Measurements from ENCODE around the gene LDAF1. TPM values are rescaled to one million over a fixed set of nuclear protein-coding genes. Genes with fewer than 3 reads are reported as not detected.
"Not testable (repeated sequence)": the region's sequence is repeated elsewhere in the genome, so short reads cannot be mapped to it uniquely, and the experiment has no call there.

The LDAF1 gene
- total RNA-seq (2014; rRNA removed; shearing (Covaris generic); ENCODE audit: low replicate concordance), result 24.3 and 40.6 TPM in 2 replicates

DNA sequence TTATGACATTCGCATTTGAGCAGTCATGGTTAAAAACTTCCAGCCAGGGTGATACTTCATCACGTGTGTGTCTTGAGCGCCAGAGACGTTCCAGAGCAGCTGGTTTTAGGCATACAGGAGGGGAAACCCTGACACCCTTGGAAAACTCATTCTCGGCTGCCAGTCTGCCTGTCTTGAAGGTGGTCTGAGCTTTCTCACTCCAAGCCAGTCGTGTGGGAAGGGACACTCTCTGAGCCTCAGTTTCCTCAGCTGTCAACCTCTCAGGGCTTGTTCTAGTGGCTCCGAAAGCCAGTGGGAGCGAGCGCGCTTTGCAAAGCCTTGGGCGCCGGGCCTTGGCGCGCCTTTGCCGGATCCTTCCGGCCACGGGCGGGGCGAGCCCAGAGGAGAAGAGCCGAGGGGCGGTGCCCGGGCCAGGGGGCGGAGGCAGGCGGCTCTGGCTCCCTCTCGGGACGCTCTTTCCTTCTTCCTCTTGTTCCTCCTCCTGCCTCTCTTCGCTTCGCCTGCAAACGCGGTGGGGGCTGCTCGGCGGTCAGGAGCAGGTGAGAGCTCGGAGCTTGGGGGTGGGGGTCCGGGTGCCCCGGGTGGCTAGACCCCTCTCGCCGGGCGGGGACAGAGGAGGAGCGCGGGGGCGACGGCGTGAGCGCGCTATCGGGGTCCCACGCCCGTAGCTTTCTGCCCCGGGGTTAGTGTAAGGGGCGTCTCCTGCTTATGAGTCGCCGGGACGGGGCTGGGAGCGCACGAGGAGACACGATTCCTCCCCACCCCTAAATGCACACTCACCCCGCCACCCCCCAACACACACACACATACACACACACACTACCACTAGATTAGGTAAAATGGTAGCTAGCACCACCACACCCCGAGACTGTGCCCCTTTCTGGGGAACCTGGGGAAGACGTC, at the start of gene LDAF1:
LDAF1 (plus strand) TSS at position 467 of the 903 bp plus-strand sequence. CDS start 2,509 bp downstream, outside the sequence.
- DNase-seq, result peak; percentile 90
- Histone ChIP-seq H3K9me3 (no peaks in the 10 kb centered on the region), H3K27me3 (no peaks in the 10 kb centered on the region), H3K4me3 (peak within 1 kb of the TSS; percentile 85), H3K36me3 (peaks cover 6% of the 10 kb centered on the region; the same call in 1 of the 2 replicates)

DNA sequence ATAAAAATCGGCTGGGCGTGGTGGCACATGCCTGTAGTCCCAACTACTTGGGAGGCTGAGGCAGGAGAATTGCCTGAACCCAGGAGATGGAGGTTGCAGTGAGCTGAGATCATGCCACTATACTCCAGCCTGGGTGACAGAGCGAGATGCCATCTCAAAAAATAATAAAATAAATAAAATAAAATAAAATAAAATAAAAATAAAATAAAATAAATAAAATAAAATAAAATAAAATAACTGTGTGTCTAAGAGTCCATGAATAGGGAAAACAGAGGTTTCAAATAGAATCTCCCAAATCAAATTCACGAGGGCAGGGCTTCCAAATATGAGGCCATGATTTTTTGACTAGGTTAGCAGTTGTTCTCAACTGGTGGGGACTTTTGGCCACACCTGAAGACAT, 42.9 kb upstream of the LDAF1 start:
- not testable (repeated sequence) for H3K4me3 ChIP-seq, H3K36me3 ChIP-seq, H3K27me3 ChIP-seq, DNase-seq, H3K9me3 ChIP-seq

DNA sequence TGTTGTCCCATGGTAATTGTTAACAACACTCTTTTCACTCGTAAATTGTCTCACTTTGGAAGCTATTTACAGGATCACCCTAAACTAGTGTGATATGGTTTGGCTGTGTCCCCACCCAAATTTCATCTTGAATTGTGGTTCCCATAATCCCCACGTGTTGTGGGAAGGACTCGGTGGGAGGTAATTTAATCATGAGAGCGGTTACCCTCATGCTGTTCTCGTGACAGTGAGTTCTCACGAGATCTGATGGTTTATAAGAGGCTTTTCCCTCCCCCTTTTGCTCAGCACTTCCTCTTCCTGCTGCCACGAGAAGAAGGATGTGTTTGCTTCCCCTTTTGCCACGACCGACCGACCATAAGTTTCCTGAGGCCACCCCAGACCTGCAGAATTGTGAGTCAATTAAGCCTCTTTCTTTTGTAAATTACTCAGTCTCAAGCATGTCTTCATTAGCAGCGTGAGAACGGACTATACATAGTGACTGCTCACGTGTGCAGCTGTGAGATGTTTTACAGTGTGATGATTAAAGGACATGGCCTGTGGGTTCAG, 42.3 kb upstream of the LDAF1 start:
- Histone ChIP-seq H3K27me3 (no peaks in the 10 kb centered on the region), H3K4me3 (no peak overlapping the region), H3K9me3 (no peaks in the 10 kb centered on the region), H3K36me3 (no peaks in the 10 kb centered on the region)
- no peak for DNase-seq

DNA sequence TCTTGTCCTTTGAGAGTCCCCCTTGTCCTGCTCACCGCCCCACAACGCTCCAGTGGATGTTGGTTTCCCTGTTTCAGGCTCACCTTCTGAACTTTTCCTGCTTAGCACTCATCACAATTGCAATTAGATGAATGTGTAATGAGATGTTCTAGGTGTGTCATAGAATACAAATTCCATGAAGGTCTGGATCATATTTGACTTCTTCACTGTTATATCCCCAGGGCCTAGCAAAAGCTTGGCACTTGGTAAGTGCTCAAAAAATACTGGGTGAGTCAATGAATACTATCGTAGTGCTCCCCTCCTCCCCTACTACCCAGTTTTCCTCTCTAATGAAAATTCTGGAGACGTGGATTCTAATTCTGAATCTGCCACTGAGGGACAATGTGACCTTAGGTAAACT, 40.9 kb upstream of the LDAF1 start:
- Histone ChIP-seq H3K36me3 (no peaks in the 10 kb centered on the region), H3K27me3 (no peaks in the 10 kb centered on the region), H3K4me3 (no peak overlapping the region), H3K9me3 (no peaks in the 10 kb centered on the region)
- no peak for DNase-seq

DNA sequence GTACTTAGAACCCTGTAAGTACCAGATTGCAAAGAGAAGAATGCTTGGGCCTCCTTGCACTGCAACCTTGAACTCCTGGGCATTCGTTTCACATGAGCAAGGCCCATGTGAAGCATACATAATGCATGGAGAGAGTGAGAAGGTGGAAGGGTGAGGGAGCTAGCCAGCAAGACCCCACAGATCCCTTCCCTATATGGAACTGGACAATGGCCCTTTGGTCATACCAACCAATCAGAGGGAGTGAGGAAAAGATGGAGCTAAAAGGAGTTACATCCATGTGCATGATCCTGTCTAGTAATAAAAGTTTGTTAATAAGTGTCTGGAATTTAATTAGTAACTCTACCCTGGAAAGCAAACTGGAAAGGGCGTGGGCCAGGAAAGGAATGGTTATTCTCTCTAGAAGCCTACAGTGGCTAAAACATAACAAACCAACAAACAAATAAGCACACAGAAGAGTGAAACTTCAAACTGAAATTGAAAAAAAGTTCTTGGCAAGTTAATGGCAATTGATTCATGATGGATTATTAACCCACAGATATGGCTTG, 37.4 kb upstream of the LDAF1 start:
- no peak for DNase-seq
- no peaks in the 10 kb centered on the region; the same call in 1 of the 2 replicates for H3K27me3 ChIP-seq
- H3K4me3 ChIP-seq, result no peak overlapping the region
- H3K36me3 ChIP-seq, result no peaks in the 10 kb centered on the region
- H3K9me3 ChIP-seq, result no peaks in the 10 kb centered on the region

DNA sequence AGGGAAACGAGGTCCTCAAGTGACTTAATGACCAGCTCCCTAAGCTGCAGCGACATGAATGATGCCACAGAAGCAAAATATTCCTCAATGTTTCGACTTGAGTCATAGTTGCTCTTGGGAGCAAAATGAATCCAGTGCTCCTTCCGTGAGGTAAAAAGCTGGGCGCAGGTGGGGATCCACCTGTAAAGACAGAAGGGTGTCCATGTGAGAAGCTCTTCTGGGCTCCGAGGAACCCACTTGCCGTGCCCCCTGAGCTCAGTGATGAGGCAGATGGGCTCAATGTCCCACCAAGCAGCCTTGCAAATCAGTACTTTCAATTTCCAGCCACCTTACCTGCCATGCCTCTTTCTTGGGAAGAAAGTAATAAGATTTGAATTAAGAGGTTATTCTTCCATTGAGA, 33.3 kb upstream of the LDAF1 start:
- Histone ChIP-seq H3K27me3 (peaks cover 4% of the 10 kb centered on the region; the same call in 1 of the 2 replicates), H3K9me3 (no peaks in the 10 kb centered on the region), H3K36me3 (no peaks in the 10 kb centered on the region), H3K4me3 (no peak overlapping the region)
- DNase-seq, result no peak

DNA sequence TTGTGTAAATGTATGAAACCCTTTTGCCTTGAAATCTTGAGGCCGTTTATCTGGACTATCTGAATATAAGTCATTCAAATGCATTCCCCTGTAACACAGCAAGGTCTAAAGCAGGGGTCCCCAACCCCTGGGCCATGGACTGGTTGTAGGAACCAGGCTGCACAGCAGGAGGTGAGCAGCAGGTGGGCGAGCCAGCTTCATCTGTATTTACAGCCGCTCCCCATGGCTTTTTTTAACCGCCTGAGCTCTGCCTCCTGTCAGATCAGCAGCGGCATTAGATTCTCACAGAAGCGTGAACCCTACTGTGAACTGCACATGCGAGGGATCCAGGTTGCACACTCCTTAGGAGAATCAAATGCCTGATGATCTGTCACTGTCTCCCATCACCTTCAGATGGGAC, 32.0 kb upstream of the LDAF1 start:
- Histone ChIP-seq H3K27me3 (peaks cover 6% of the 10 kb centered on the region; the same call in 1 of the 2 replicates), H3K36me3 (no peaks in the 10 kb centered on the region), H3K9me3 (no peaks in the 10 kb centered on the region), H3K4me3 (no peak overlapping the region)
- no peak for DNase-seq

DNA sequence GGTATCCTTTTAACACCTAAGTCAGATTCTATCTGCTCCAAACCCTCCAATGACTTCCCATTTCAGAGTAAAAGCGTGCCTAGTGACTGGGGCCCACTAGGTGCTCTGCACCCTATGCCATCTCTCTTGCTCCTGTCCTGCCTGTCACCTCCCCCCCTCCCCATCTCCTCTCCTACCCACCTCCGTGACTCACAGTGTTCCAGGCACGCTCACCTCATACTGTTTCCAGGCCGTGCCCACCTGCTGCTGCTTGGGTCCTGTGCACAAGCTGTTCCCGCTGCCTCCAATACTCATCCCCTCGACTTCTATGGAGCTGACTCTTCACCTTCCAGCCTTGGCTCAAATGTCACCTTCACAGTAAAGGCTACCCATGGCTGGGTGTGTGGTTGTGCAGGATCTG, 29.5 kb upstream of the LDAF1 start:
- Histone ChIP-seq H3K9me3 (no peaks in the 10 kb centered on the region), H3K4me3 (no peak overlapping the region), H3K27me3 (peaks cover 13% of the 10 kb centered on the region), H3K36me3 (no peaks in the 10 kb centered on the region)
- DNase-seq, result no peak

DNA sequence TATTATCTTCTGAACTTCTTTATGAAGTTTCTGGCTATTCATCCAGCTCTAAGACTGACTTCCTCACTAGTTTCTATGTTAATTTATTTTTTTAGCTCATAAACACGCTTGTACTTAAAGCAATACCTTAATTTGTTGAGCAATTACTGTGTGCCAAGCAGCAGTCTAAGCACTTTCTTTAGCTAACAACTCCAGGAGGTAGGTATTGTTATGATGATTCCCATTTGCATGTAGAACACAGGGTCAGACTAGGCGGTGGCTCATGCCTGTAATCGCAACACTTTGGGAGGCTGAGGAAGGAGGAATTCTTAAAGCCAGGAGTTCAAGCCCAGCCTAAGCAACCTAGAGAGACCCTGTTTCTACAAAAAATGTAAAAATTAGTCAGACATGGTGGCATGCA, 27.7 kb upstream of the LDAF1 start:
- no peaks in the 10 kb centered on the region for H3K9me3 ChIP-seq
- no peak for DNase-seq
- H3K36me3 ChIP-seq, result no peaks in the 10 kb centered on the region
- H3K27me3 ChIP-seq, result peaks cover 13% of the 10 kb centered on the region
- no peak overlapping the region for H3K4me3 ChIP-seq

DNA sequence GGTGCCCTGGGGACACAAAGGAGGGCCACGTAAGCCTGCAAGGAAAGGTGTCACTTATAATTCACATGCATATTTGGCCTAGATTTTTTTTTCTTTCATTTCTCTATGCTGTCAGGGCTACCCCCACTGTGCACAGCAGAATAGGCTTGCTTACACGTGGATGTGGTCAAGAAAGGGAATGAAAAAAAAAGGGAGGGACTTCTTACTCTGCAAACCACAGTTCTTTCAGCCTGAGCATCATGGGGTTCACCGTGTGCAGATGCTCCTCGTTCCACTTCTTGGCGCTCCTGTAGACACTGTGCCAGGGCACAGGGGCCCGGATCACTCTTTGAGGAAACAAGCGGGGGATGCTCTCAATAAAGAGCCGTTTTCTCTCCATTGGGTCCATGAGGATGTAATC, 24.4 kb upstream of the LDAF1 start:
- no peak for DNase-seq
- H3K9me3 ChIP-seq, result no peaks in the 10 kb centered on the region
- no peak overlapping the region for H3K4me3 ChIP-seq
- no peaks in the 10 kb centered on the region for H3K36me3 ChIP-seq
- peaks cover 9% of the 10 kb centered on the region for H3K27me3 ChIP-seq

DNA sequence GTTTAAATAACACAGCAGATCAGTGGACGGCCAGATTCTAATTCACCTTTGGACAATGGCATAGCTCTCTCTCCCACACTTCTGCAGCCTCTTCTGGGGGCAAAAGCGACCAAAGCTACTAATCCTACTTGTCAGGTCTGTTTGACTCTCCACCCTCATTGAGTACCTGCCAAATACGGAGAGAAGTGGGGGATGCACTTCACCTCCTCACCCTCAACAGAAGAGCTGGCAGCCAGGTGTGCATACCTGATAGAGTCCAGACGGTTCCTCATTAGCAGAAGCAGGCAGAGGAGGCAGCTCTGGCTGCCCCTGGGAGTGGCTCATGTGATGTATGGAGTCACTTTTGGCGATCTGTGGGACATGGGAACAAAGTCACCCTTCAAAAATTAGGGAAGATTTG, 12.7 kb upstream of the LDAF1 start:
- no peak overlapping the region for H3K4me3 ChIP-seq
- no peaks in the 10 kb centered on the region for H3K36me3 ChIP-seq
- DNase-seq, result no peak
- no peaks in the 10 kb centered on the region for H3K9me3 ChIP-seq
- peaks cover 30% of the 10 kb centered on the region for H3K27me3 ChIP-seq

DNA sequence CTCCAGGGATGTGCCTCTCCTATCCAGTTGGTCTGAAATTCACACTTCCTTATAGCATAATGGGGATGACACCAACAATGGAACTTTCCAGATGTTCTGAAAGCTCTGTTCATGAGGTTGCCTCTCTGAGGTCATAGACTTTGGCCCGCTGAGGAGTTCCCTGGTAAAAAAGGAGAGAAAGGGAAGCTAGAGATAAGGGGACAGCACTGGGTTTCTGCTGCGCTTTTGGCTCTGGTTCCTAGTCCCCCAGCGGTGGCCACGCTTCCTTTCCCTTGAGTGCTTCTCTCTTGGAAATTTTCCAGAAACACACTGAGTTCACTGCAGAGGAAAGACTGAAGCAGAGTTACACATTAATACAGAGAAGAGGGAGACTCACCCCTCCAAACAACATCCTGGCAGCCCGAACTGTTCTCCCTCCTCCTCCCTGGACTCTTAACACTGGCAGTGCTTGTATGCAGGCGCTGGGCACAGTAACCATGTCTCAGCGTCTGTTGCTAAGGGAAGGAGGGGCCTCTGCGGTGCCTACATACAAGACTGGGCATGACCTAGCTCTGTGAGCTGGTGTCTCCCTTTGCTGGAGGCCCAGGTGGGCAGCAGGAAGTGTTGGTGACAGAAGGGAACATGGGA, 8.0 kb upstream of the LDAF1 start, which contains the start of gene DNAH3:
DNAH3 (minus strand) TSS at position 472 of the 627 bp plus-strand sequence. CDS start 527 bp downstream, outside the sequence.
- no peaks in the 10 kb centered on the region; the same call in 1 of the 2 replicates for H3K9me3 ChIP-seq
- H3K27me3 ChIP-seq, result peaks cover 22% of the 10 kb centered on the region
- DNase-seq, result peak; percentile 36
- H3K36me3 ChIP-seq, result no peaks in the 10 kb centered on the region
- H3K4me3 ChIP-seq, result no peak within 1 kb of the TSS

DNA sequence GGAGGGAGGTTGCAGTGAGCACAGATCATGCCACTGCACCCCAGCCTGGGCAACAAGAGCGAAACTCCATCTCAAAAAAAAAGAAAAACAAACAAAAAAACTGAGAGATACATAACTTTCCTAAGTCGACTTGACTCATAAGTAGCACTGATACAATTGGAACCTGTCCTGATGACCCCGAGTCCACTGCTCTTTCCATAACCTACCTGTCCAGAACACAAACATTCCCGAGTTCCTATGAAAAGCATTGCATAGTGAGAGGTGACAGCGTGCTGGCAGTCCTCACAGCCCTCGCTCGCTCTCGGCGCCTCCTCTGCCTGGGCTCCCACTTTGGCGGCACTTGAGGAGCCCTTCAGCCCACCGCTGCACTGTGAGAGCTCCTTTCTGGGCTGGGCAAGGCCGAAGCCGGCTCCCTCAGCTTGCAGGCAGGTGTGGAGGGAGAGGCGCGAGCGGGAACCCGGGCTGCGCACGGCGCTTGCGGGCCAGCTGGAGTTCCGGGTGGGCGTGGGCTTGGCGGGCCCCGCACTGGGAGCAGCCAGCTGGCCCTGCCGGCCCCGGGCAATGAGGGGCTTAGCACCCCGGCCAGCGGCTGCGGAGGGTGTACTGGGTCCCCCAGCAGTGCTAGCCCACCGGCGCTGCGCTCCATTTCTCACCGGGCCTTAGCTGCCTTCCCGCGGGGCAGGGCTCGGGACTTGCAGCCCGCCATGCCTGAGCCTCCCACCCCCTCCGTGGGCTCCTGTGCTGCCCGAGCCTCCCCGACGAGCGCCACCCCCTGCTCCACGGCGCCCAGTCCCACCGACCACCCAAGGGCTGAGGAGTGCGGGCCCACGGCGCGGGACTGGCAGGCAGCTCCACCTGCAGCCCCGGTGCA, 6.1 kb upstream of the LDAF1 start:
- H3K36me3 ChIP-seq, H3K9me3 ChIP-seq, DNase-seq, H3K4me3 ChIP-seq: not testable (repeated sequence)
- H3K27me3 ChIP-seq, result peaks cover 21% of the 10 kb centered on the region

DNA sequence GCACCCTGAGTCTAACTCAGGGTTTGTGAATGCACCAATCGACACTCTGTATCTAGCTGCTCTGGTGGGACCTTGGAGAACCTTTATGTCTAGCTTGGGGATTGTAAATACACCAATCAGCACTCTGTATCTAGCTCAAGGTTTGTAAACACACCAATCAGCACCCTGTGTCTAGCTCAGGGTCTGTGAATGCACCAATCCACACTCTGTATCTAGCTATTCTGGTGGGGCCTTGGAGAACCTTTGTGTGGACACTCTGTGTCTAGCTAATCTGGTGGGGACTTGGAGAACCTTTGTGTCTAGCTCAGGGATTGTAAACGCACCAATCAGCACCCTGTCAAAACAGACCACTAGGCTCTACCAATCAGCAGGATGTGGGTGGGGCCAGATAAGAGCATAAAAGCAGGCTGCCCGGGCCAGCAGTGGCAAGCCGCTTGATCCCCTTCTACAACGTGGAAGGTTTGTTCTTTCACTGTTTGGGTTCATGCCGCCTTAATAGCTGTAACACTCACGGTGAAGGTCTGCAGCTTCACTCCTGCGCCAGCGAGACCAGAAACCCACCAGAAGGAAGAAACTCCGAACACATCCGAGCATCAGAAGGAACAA, 5.2 kb upstream of the LDAF1 start:
- DNase-seq, H3K4me3 ChIP-seq: not testable (repeated sequence)
- peaks cover 15% of the 10 kb centered on the region for H3K27me3 ChIP-seq

DNA sequence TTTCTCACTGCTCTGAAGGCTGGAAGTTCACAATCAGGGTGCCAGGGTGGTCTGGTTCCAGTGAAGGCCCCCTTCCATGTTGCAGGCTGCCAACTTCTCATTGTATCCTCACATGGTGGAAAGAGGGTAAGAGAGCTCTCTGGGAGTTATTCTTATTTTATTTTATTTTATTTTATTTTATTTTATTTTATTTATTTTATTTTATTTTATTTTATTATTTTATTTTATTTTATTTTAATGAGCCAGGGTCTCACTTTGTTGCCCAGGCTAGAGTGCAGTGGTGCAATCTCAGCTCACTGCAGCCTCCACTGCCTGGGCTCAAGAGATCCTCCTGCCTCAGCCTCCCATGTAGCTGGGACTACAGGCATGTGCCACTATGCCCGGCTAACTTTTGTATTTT, 2.5 kb upstream of the LDAF1 start:
- H3K4me3 ChIP-seq, H3K27me3 ChIP-seq, H3K36me3 ChIP-seq, DNase-seq, H3K9me3 ChIP-seq: not testable (repeated sequence)

More for the DNA sequence above, 5.2 kb upstream of the LDAF1 start:
- not testable (repeated sequence) for H3K9me3 ChIP-seq, H3K36me3 ChIP-seq
